SK-N-SH (cell line): ENCODE data around the gene SLC22A5.

Experiments used
- CTCF ChIP-seq: fragments of 200-600 bp; sonication (generic); IDR thresholded peaks from 2 replicates; pipeline ENCODE4 v1.6.1; 2017; ENCODE audit warnings: antibody characterized with exemption, mild to moderate bottlenecking, moderate library complexity
- EP300 ChIP-seq, 2 experiments: IDR thresholded peaks; 2 replicates each; pipeline versions ENCODE4 v1.4.0 to v1.6.1; 2012; ENCODE audit warnings: borderline replicate concordance in 1 of 2, low read depth in 1 of 2, low read length in 1 of 2
- MAX ChIP-seq: IDR thresholded peaks from 2 replicates; pipeline ENCODE4 v1.4.0; 2012; ENCODE audit warnings: low read depth
- RCOR1 ChIP-seq: fragments of 150-350 bp; IDR thresholded peaks from 2 replicates; pipeline ENCODE4 v1.6.1; 2017; ENCODE audit warnings: antibody characterized with exemption, low read length
- SIN3A ChIP-seq: IDR thresholded peaks from 2 replicates; pipeline ENCODE4 v1.6.1; 2012; ENCODE audit warnings: low read depth, mild to moderate bottlenecking, low read length, moderate library complexity, borderline replicate concordance
- SMC3 ChIP-seq: IDR thresholded peaks from 2 replicates; pipeline ENCODE4 v1.6.1; 2012; ENCODE audit warnings: low read depth, low read length, improper control_type of control experiment
- TAF1 ChIP-seq: IDR thresholded peaks from 2 replicates; pipeline ENCODE4 v1.6.1; 2012; ENCODE audit warnings: low read depth, mild to moderate bottlenecking, low read length, moderate library complexity, borderline replicate concordance
- USF2 ChIP-seq: fragments of 150-350 bp; IDR thresholded peaks from 2 replicates; pipeline ENCODE4 v1.6.1; 2017; ENCODE audit warnings: antibody characterized with exemption, low read length, low read depth, borderline replicate concordance
- ZBTB33 ChIP-seq: IDR thresholded peaks from 2 replicates; pipeline ENCODE4 v1.4.0; 2012; ENCODE audit warnings: low read depth, borderline replicate concordance

- TF ChIP-seq CTCF (no peak), MAX (no peak), USF2 (no peak), SMC3 (no peak), EP300 (IDR thresholded peaks at IDR 0.05; ENCODE audit: borderline replicate concordance in 1 of 2, low read depth in 1 of 2, low read length in 1 of 2) (no peak), SIN3A (no peak), RCOR1 (no peak), TAF1 (no peak), ZBTB33 (no peak)
Measured at GRCh38 chr5:132407970-132408369, 38.5 kb downstream of the SLC22A5 start.
